ENCODE measurements around the gene ZNF358. TPM values are rescaled to one million over a fixed set of nuclear protein-coding genes. Genes with fewer than 3 reads are reported as not detected.

Gene ZNF358
- total and polyA plus RNA-seq, 10 of the 15 experiments (the other 5 are each of a cell fraction or from before 2014, with no cell fraction given): 0.09 to 6.3 (median 1.9) TPM; not detected in 1

GRCh38 chr19:7535047-7535997 is 19.4 kb downstream of the ZNF358 start, which contains the start of gene PNPLA6 (continued):
- no peak for TF ChIP-seq SKIL (IDR thresholded peaks at IDR 0.05; ENCODE audit: low read depth, poor library complexity, severe bottlenecking)
- TF ChIP-seq POLR2A (IDR thresholded peaks at IDR 0.05; ENCODE audit: low read depth, low read length): peak; percentile 62
- no peak for TF ChIP-seq MEF2A (IDR thresholded peaks at IDR 0.05; ENCODE audit: insufficient read depth, low read depth, low read length)
- TF ChIP-seq RCOR1 (conservative IDR thresholded peaks at IDR 0.05; ENCODE audit: low read depth, low read length): no peak
- TF ChIP-seq SMC3 (IDR thresholded peaks at IDR 0.05; ENCODE audit: borderline replicate concordance, low read length): no peak
- no peak for TF ChIP-seq ATF2 (IDR thresholded peaks at IDR 0.05; ENCODE audit: low read length)
- TF ChIP-seq CHD1 (IDR thresholded peaks at IDR 0.05; ENCODE audit: low read depth, low read length): peak; percentile 84; the same call in 1 of the 2 replicates
- TF ChIP-seq EED (IDR thresholded peaks at IDR 0.05; ENCODE audit: low read depth): no peak
- no peak; the same call in 1 of the 2 replicates for TF ChIP-seq GATAD2B (conservative IDR thresholded peaks at IDR 0.05; ENCODE audit: low read depth)
- TF ChIP-seq SRF (IDR thresholded peaks at IDR 0.05; ENCODE audit: low read depth in 2 of 2, low read length in 2 of 2): no peak
- TF ChIP-seq TCF12 (IDR thresholded peaks at IDR 0.05; ENCODE audit: low read depth, low read length): 0 out of 2 replicates have a peak, but pooled peaks have one; percentile 6
- 0 out of 2 replicates have a peak, but pooled peaks have one; percentile 7 for TF ChIP-seq ZBTB33 (IDR thresholded peaks at IDR 0.05)
- peak; percentile 73; the same call in 1 of the 2 replicates for TF ChIP-seq HDGF (IDR thresholded peaks at IDR 0.05)
- TF ChIP-seq SMAD5 (IDR thresholded peaks at IDR 0.05; ENCODE audit: low read depth): no peak
- TF ChIP-seq SIX5 (IDR thresholded peaks at IDR 0.05; ENCODE audit: low read depth, low read length, severe bottlenecking): peak; percentile 97
- TF ChIP-seq ZNF687 (IDR thresholded peaks at IDR 0.05): no peak
- no peak for TF ChIP-seq SUPT20H (IDR thresholded peaks at IDR 0.05; ENCODE audit: borderline replicate concordance, control insufficient read depth, low read depth, low read length)
- peak; percentile 96 for TF ChIP-seq FOXK2 (IDR thresholded peaks at IDR 0.05)

Measured in GM12878 (cell line).